Muscle of leg (tissue), 11 donors: ENCODE data around the gene ARHGEF7. TPM values are rescaled to one million over a fixed set of nuclear protein-coding genes. Genes with fewer than 3 reads are reported as not detected.

ENCODE experiments used
- DNase-seq: peaks from one replicate; pipeline ENCODE4 v3.0.0; 2013
- H3K27ac ChIP-seq: one replicate; pipeline ENCODE4 v1.5.1; 2013; ENCODE audit warnings: mild to moderate bottlenecking, low read length, control low read depth
- H3K27me3 ChIP-seq: one replicate; pipeline ENCODE4 v1.6.1; 2013; ENCODE audit warnings: low read length; ENCODE audit not compliant: control insufficient read depth, insufficient read depth
- H3K36me3 ChIP-seq: one replicate; pipeline ENCODE4 v1.6.1; 2013; ENCODE audit warnings: low read length; ENCODE audit not compliant: control insufficient read depth, insufficient read depth
- H3K4me1 ChIP-seq: one replicate; pipeline ENCODE4 v1.6.1; 2013; ENCODE audit warnings: low read length; ENCODE audit not compliant: control insufficient read depth, insufficient read depth
- H3K4me3 ChIP-seq: one replicate; pipeline ENCODE4 v1.5.1; 2013; ENCODE audit warnings: low read length, control low read depth
- H3K9me3 ChIP-seq: replicated peaks from 2 replicates; pipeline ENCODE4 v1.6.1; 2013; ENCODE audit warnings: low read depth, low read length; ENCODE audit not compliant: control insufficient read depth
- WGBS: methylation state at CpG from one replicate; pipeline ENCODE4 v1.1.5; 2013; ENCODE audit warnings: missing lambda C conversion rate; ENCODE audit not compliant: insufficient coverage; 5-methylcytosine and 5-hydroxymethylcytosine counted together
- polyA plus RNA-seq, 8 donors: library from polyadenylated mRNA; unstranded; fragments of 120-200 nt; gene quantifications; one replicate each; pipeline versions ENCODE4 v1.2.1 to v1.2.3, GENCODE V29; 2013; ENCODE audit warnings: inconsistent platforms in 1 of 8, low replicate concordance in 1 of 8; ENCODE audit not compliant: insufficient read length in 8 of 8, insufficient read depth in 1 of 8
- total RNA-seq: library from RNA; stranded (reverse); fragments of 120-200 nt; gene quantifications from one replicate; pipeline ENCODE4 v1.2.4, GENCODE V29; 2013

Gene ARHGEF7
- total and polyA plus RNA-seq, 9 donors = 52.3 to 80.8 (median 66.7) TPM

DNA sequence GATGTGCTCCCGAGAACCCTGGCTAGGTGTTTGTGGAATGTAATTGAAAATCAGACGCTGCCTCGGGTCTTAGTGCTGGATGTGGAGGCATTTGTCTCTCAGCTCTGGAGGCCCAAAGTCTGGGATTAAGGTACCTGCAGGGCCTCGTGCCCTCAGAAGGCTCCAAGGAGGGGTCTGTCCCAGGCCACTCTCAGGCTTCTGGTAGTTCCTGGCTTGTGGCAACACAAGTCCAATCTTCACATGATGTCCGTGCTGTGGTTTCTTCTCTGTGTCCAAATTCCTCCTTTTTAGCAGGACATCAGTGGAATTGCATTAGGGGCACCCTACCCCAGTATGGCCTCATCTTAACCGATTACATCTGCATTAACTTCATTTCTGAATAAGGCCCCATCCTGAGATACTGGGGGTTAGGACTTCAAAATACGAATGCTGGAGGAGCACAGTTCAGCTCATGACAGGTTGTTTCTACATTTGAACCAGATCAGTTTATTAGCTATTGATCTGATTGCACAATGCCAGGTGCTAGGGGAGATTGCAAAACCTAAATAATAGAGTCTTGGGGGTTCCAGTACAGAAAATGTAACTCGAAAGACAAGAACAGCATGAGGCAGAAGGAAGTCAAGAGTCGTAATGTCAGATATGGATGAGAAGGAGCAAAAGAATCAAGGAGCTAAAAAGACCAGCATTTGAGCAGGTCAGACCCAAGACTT, 3.9 kb downstream of the ARHGEF7 start:
- Histone ChIP-seq H3K27ac (peak overlapping the region; percentile 75), H3K36me3 (peaks cover 2% of the 10 kb centered on the region), H3K4me3 (no peak overlapping the region), H3K27me3 (peaks cover 15% of the 10 kb centered on the region), H3K4me1 (peaks cover 60% of the 10 kb centered on the region), H3K9me3 (no peaks in the 10 kb centered on the region)
- 84% methylated on average over 5 of the region's 9 CpGs for WGBS
- DNase-seq = no peak

DNA sequence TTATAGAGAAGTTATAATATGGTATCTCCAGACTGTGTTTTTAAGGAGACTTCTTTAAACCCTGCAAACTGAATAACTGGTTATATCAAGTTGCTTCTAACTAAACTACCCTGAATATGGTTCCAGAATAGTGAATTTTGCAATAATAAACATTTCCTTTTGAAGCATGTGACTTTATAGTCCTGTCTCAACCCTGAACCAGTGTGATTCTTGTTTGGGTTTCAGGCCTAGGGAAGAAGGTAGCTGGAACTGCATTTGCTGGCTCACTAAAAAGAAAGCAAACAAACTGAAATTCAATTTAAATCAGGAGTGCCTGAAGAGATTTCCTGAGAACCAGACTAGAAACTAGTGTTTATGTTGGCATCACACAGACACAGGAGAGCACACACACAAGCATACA, 4.9 kb downstream of the ARHGEF7 start:
- no peaks in the 10 kb centered on the region for H3K9me3 ChIP-seq
- peaks cover 59% of the 10 kb centered on the region for H3K4me1 ChIP-seq
- H3K27me3 ChIP-seq = peaks cover 8% of the 10 kb centered on the region
- no peak for DNase-seq
- peak overlapping the region; percentile 96 for H3K27ac ChIP-seq
- H3K4me3 ChIP-seq = no peak overlapping the region
- H3K36me3 ChIP-seq = peaks cover 2% of the 10 kb centered on the region

DNA sequence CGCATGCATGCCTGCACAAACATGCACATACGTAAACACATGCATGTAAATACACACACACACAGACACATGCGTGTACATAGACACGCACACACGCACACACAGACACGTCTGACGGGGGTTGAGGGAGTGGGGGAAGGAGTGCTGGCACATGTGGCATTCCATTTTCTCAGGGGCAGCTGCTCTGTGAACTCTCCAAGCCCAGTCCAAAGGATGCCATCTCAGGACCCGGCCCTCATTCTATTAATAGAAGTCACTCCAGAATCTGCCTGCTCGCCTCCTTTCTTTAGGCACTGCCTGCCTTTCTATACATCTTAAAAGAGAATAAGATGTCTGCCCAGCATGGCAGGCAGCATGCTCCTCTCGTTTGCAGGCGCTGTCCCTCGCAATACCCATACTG, 5.3 kb downstream of the ARHGEF7 start:
- no peak overlapping the region for H3K4me3 ChIP-seq

DNA sequence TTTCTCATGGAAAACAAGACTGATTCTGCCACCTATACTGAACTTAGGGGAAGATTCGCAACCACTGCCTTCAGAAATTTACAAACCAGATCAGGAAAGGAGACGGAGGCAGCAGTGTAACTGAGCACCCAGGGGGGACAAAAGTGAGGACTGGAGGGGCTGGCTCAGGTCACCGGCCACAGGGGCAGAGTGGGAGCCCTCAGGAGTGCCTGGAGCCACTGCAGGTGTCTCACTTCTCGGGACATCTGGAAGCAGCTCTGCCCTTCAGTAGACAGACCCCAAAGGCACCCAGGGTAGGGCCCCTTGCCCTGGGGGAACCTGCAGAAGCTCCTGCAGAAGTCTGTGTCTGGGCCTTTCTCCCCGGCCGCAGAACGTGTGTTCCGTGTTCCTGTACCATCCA, 5.8 kb downstream of the ARHGEF7 start:
- Histone ChIP-seq H3K9me3 (no peaks in the 10 kb centered on the region), H3K4me3 (no peak overlapping the region), H3K36me3 (peaks cover 2% of the 10 kb centered on the region), H3K4me1 (peaks cover 58% of the 10 kb centered on the region), H3K27ac (peak overlapping the region; percentile 96), H3K27me3 (peaks cover 6% of the 10 kb centered on the region)
- DNase-seq = no peak
- 73% methylated on average over 7 of the region's 8 CpGs for WGBS

More for the DNA sequence above, 5.3 kb downstream of the ARHGEF7 start:
- WGBS = 78% methylated on average over 9 of the region's 12 CpGs
- no peaks in the 10 kb centered on the region for H3K9me3 ChIP-seq
- peaks cover 59% of the 10 kb centered on the region for H3K4me1 ChIP-seq
- H3K36me3 ChIP-seq = peaks cover 2% of the 10 kb centered on the region
- DNase-seq = peak; percentile 64
- peaks cover 8% of the 10 kb centered on the region for H3K27me3 ChIP-seq
- peak overlapping the region; percentile 96 for H3K27ac ChIP-seq

DNA sequence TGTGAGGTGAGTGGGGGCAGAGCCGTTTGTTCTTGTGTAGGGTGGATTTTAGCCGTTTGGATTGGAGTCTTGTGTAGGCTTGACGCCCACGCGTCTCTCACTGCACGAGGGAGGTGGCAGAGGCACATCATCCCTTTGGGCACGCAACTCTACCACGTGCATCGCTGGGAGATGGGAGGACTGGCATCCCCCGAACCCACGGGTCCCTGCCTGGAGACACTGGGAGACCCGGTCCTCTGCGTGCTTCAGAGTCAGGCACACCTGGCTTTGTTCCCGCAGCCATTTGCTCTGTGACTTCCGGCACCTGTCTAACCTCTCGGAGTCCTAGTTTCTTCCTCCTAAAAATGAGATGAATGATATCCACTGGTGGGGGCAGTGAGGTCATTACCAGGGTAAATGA, 6.4 kb downstream of the ARHGEF7 start:
- H3K27ac ChIP-seq = peak overlapping the region; percentile 96
- peaks cover 54% of the 10 kb centered on the region for H3K4me1 ChIP-seq
- 54% methylated on average over 14 of the region's 16 CpGs for WGBS
- H3K27me3 ChIP-seq = peaks cover 2% of the 10 kb centered on the region
- no peaks in the 10 kb centered on the region for H3K9me3 ChIP-seq
- peak; percentile 39 for DNase-seq
- H3K4me3 ChIP-seq = no peak overlapping the region
- H3K36me3 ChIP-seq = peaks cover 2% of the 10 kb centered on the region

DNA sequence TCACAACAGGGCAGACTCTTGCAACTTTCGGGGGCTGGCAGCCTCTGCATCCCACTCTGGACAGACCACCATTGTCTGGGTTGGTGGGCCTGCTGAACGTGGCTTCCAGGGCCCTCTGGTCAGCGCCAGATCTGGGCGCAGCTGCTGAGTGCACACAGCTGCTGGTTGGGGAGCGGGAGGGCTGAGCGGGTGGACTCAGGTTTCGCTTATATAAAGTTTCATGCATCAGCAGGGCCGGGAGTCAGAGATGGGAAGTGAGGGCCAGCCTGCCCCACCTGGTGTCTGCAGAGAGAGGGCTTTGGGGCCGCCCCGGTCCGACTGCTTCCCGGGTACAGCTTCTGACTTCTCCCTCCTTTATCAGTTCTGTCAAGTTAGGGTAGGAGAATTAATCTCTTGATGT, 6.9 kb downstream of the ARHGEF7 start:
- WGBS = 33% methylated on average over 5 of the region's 12 CpGs
- Histone ChIP-seq H3K36me3 (peaks cover 2% of the 10 kb centered on the region), H3K27ac (peak overlapping the region; percentile 96), H3K9me3 (no peaks in the 10 kb centered on the region), H3K4me1 (peaks cover 54% of the 10 kb centered on the region), H3K27me3 (peaks cover 2% of the 10 kb centered on the region), H3K4me3 (no peak overlapping the region)
- DNase-seq = peak; percentile 91

DNA sequence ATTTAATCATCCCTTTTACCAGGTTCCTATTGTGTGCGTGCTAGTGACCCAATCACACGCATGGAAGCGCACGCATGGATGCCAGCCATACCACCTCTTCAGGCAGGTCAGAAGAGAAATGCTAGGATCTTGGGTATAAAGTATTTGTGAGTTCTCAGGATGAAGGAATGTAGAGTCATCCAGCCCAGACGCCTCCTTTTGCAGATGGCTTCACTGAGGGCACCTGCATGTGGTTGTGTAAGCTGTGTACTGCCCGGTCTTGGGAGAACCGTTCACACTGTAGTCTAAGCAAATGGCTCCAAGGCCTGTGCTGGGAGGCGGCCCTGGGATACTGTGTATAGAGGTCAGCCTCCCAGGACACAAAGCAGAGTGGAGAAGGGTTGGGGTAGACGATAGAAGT, 7.5 kb downstream of the ARHGEF7 start:
- no peak for DNase-seq
- peak overlapping the region; percentile 88 for H3K27ac ChIP-seq
- WGBS = 90% methylated on average over 6 of the region's 9 CpGs
- no peak overlapping the region for H3K4me3 ChIP-seq
- H3K4me1 ChIP-seq = peaks cover 52% of the 10 kb centered on the region
- H3K27me3 ChIP-seq = peaks cover 2% of the 10 kb centered on the region
- H3K36me3 ChIP-seq = peaks cover 2% of the 10 kb centered on the region
- H3K9me3 ChIP-seq = no peaks in the 10 kb centered on the region

DNA sequence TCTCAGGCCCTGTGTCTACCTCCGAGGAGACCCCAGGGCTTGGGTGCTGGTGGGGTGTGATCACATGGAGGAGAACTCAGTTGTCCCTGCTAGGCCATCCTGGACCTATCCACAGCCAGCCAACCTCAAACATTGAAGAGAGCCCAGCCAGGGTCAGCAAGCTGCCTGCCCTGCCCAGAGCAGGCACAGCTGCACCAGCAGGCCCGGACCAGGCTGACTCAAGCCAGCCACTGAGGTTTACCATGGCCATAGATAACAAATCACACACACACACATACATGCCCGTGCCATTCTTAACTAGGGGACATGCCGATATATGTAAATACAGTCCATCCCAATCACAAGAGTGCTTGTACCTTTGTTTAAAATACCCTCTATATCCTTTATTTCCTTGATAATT, 8.1 kb downstream of the ARHGEF7 start:
- peaks cover 2% of the 10 kb centered on the region for H3K36me3 ChIP-seq
- H3K27ac ChIP-seq = peak overlapping the region; percentile 88
- WGBS = 81% methylated on average over 3 of the region's 4 CpGs
- DNase-seq = no peak
- H3K27me3 ChIP-seq = no peaks in the 10 kb centered on the region
- H3K9me3 ChIP-seq = no peaks in the 10 kb centered on the region
- no peak overlapping the region for H3K4me3 ChIP-seq
- peaks cover 46% of the 10 kb centered on the region for H3K4me1 ChIP-seq

DNA sequence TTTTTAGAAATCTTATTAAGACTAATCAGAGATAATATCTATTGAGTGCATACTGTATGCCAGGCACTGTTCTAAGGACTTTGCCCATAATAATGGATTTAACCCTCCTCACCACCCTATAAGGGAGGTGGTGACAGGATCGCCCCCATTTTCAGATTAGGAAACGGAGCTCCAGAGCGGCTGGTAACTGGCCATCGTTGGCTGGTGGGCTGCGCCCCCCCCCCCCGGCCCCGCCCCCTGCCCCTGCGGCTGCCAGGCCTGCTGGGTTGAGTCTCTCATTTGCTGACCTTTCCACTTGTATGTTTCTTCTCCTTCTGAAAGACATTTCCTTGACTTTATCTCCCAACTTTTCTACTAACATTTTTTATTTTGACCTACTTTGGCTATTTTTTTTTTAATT, 8.5 kb downstream of the ARHGEF7 start:
- DNase-seq = no peak
- no CpG with 5 or more reads among the region's 8 CpGs for WGBS
- no peak overlapping the region for H3K4me3 ChIP-seq
- H3K9me3 ChIP-seq = no peaks in the 10 kb centered on the region
- no peaks in the 10 kb centered on the region for H3K27me3 ChIP-seq
- H3K36me3 ChIP-seq = peaks cover 2% of the 10 kb centered on the region
- peak overlapping the region; percentile 88 for H3K27ac ChIP-seq
- H3K4me1 ChIP-seq = peaks cover 42% of the 10 kb centered on the region

DNA sequence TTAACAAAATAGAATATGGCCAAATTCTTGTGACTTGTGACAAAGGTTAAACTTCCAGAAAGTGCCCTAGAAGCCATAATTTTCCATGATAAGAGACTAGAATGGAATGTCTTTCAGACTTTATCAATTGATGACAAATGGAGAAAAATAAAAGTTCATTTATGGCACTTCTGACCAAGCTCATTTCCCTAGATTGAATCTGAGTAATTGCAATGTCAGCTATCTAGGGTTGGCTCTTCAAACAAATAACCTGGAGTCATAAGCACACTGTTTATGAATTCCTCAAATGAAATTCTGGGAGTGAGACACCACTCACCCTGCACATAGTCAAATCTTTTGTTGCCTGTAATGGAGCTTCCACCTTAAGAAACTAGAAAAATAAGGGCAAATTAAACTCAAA, 11.4 kb downstream of the ARHGEF7 start:
- peaks cover 34% of the 10 kb centered on the region for H3K4me1 ChIP-seq
- H3K36me3 ChIP-seq = no peaks in the 10 kb centered on the region
- no peaks in the 10 kb centered on the region for H3K9me3 ChIP-seq
- H3K4me3 ChIP-seq = no peak overlapping the region
- H3K27ac ChIP-seq = no peak overlapping the region
- no peaks in the 10 kb centered on the region for H3K27me3 ChIP-seq
- DNase-seq = no peak
